DMS114 treated with DMSO at 0.1 percent for 48 hours (cell line): ENCODE data around the gene GNAT3.

Source experiments
- DNase-seq: peaks from one replicate; lab custom pipeline; 2025; ENCODE audit not compliant: unreplicated experiment; lab: John Stamatoyannopoulos, UW

GNAT3 gene

DNA sequence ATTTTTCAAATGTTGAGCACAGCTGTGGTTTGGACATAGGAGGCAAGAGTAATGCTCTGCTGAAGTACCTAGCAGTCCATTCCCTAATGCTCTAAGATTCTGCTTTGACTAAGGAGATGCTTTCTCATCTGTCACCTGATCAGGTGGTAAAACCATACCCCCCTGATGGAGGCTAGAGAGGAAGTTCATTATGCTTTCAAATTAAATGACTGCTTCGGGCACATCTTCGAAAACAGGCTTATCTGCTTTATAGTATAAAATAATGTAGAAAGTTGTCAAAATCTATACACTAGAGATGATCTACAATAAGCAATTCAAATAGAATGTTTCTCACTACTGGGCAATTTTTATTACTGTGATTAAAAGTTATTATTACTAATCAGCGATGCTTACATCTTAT lies at the start of gene GNAT3:
Gene GNAT3 (minus strand): TSS at position 101 of the 400 bp plus-strand sequence. CDS start 138 bp downstream, outside the sequence.
- DNase-seq: no peak

DNA sequence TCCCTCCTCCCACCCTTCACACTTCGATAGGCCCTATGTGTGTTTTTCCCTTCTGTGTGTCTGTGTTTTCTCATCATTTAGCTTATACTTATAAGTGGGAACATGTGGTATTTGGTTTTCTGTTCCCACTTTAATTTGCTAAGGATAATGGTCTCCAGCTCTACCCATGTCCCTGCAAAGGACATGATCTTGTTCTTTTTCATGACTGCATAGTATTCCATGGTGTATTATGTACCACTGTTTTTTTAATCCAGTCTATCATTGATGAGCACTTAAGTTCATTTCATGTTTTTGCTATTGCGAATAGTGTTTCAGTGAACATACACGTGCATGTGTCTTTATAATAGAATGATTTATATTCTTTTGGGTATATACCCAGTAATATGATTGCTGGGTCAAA lies 46.3 kb upstream of the GNAT3 start:
- no peak for DNase-seq

DNA sequence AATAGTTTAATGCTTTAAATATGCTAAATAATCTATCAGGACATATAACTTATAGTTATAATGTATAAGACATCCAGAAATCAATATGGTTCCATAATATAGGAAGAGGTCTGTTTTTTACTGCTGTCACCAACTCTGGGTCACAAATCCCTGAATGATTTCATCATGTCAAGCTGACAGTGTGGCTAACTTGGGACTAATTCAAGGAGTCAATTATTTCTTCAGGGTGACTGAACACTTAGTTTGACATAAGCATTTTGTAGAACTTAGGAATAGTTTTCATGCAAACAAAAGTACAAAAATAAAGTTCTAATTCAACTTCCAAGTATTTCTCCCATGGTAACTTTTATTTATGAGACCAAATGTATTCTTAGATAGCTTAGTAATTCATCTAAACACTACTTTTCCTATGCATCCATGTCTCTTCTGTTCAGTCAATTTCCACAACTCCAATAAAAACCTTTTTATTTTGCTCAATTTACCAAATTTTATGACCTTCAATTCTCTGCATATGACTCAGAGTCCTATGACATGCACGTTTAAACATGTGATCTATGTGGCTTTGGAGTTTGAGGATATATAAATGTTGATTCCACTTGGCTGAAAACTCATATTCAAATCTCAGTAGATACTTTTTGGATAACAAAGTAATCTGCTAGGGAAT lies 40.3 kb upstream of the GNAT3 start:
- DNase-seq: no peak

DNA sequence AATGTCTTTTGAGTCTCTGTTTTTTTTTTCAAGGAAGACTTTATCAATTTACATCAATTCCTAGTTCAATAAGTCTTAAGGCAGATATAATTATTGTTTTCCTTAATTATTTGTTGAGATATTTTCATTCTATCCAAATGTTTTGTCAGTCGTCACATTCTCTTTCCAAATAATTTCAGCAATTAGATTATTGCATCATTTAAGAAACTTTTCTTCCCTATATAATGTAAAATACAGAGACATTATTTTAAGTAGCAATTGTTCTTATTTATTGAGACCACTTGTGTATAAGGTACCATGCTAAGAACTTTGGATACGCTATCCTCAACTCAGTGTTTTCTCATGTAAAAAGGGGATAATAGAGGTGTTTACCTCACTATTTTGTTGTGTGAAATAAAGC lies 38.1 kb upstream of the GNAT3 start:
- no peak for DNase-seq

DNA sequence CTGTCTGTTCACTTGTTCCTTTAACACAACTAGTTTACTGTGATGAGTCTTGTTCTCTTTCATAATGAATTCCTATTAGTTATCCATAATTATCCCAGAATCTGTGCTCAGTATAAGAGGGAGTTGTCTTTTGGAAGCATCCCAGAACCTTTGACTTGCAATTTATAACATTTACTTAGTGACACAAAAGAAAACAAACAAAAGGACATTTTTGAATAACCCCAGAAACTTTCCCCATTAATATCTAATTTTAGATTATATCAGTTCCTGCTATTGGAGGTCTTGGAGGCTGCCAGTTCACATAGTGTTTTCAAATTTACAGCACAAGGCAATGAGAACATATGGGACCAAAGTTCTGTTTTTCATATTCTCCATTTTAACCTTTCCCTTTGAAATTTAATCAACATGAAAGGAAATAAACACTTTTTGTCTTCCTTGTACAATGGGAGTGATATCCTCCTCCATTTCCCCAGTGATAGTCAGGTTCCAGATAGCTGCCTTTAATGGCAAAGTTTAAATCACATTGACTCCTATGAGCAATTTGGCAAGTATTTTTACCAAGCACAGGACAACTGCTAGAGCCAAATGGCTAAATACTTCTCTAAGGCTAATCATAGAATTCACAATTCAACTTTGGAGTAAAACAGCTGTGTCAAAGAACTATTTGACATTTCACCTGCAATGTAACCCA lies 37.1 kb upstream of the GNAT3 start:
- no peak for DNase-seq

DNA sequence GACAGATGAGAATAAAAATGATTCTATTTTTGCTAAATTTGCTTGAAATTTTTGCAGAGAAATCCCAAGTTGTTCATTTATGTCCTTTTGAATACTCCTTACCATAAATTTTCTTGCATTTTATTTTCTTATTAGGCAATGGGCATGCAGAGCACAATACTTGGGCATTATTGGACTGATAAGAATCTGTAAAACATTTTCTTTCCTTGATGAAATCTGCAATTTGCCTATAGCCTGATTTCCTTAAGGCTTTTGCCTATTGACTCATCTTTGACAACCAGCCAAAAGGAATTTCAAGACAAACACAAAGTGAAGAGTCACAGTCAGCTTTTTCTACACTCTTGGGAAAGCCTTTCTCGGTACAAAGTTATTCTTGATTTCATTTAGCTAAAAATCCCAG lies 30.5 kb upstream of the GNAT3 start:
- no peak for DNase-seq

DNA sequence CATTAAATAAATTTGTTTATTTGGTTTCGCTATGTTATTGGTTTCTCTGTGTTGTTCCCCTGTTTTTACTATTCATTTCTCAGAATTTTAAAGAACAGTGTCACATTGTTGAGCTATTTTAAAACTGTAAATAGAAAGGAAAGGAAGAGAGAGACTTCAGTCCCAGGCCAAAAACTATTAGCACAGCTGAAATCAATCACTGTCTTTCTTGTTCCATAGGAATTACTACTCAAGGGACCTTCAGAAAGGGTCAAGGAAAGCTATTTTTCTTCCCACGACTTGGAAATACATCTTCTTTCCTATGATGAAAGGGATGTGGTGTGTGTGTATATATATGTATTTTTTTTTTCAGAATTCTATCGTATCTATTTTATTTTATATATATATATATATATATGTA lies 29.0 kb upstream of the GNAT3 start:
- no peak for DNase-seq

DNA sequence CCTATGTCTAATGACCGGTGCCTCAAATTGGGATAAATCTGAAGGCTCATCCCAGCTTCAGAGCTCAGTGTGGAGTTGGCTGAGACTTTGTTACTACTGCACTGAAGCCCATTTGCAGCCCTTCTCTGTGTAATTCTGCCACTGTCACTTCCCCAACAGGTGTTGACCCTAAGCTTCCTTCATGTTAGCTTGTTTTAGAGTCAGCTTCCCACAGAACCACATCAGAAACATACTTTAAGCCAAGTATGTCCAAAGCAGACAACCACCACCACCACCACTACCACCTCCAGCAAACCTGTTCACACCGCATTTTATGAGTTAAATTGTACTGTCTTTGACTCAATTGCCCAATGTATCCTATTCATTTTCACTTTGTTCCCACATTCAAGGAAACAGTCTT lies 25.2 kb upstream of the GNAT3 start:
- DNase-seq: no peak

DNA sequence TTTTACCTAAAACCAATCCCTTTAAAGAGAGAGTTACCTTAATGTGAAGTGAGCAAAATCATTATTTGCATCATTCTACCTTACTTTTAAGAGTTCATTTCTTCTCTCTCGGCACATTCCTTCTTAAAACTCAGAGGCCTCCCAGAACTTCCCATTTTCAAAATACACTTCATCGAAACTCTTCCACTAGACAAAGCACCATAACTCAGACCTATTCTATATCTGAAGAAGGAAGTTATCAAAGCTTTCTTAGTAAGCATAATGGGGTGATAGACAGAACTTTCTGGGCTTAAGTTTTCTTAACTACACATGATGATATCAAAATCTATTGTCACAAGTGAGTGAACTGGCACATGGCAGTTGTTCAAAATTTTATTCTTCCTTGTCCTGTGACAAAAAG lies 24.6 kb upstream of the GNAT3 start:
- DNase-seq: no peak

DNA sequence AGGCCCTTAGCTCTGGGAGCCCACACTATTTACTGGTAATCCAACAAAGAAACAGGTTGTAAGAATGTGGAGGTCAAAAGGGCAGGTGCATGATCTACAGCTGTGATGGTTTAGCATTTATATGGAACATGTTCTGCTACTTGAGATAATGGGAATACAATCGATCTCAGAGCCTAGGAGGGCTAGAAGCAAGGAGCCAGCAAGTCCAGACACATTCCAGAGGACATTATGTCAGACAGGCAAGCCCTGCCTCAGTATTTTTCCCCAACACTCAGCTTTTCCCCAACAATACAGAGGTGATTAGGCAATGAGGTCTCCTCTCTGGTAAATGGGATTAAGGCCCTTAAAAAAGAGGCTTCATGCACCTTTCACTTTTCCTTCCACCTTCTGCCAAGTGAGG lies 21.4 kb upstream of the GNAT3 start:
- no peak for DNase-seq

DNA sequence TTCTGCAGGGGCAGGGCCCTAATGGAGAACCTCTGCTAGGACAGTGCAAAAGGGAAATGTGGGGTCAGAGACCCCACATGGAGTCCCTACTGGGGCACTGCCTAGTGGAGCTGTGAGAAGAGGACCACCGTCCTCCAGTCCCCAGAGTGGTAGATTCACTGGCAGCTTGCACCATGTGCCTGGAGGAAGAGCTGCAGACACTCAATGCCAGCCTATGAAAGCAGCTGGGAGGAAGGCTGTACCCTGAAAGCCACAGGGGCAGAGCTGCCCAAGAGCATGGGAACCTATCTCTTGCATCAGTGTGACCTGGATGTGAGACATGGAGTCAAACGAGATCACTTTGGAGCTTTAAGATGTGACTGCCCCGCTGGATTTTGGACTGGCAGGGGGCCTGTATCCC lies 20.3 kb upstream of the GNAT3 start:
- DNase-seq: no peak

DNA sequence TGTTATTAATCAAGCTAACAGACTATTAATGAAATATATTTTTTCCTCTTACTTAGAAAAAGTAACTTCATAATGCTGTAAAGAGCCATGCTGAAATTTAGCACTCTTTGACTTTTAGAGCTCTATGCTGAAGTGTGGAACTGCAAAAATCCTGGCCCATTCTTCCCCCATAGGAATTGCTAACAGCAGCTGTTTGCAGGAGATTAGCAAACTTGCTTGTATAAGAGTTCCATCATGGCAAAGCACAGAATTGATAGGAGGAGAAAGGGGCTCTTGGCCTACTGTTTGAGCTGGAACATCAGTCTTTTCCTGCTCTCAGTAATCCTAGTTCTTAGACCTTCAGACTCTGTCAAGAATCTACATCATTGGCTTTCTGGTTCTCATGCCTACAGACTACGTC lies 18.3 kb upstream of the GNAT3 start:
- DNase-seq: no peak

DNA sequence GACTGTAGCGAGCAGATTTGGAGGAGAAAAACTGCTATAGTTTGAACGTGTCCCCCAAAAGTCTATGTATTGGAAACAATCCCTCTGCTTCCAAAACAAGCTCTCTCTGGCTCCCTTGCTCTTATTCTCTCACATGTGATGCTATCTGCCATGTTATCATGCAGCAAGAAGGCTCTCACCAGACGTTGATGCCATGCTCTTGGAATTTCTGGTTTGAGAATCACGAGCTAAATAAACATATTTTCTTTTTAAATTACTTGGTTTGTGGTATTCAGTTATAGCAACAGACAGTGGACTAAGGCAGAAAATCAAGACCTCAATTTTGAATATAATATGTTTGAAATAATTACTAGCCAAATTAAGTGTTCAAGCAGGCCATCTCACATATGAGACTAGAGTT lies 17.5 kb upstream of the GNAT3 start:
- DNase-seq: no peak

DNA sequence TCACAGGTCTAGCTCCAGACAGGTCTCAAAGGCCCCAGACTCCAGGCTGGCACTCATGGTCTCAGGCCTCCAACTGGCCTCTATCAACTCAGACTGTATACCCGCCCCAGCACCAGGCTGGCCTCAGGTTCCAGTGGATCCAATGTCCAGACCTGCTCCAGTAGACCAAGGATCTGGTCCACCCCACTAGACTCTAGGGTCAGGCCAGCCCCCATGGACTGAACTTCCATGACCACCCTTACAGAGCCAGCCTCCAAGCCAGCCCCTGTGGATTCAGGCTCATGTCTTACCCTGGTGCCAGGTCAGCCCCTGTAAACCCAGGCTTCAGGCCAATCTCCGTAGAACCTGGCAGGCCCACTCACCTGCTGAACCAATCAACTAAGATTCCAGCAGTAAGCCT lies 16.8 kb upstream of the GNAT3 start:
- no peak for DNase-seq

DNA sequence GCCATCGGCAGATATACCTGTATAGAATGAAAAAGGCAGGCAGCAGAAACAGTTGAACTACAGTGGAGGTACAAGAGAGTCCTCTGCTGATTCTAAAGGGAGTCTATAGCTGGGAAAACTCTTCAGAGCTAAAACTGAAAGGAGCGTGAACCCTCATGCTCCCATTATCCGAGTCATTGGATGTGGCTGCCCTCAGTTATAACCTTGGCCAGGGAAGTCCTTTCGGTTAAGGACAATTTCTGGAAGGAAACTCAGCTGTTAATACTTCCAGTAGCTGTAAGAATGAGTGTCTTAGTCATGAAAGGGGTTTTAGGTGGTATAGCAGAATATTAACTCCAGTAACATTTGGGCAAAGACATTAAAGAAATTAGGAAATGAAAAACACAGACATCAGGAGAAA lies 14.6 kb upstream of the GNAT3 start:
- DNase-seq: no peak

DNA sequence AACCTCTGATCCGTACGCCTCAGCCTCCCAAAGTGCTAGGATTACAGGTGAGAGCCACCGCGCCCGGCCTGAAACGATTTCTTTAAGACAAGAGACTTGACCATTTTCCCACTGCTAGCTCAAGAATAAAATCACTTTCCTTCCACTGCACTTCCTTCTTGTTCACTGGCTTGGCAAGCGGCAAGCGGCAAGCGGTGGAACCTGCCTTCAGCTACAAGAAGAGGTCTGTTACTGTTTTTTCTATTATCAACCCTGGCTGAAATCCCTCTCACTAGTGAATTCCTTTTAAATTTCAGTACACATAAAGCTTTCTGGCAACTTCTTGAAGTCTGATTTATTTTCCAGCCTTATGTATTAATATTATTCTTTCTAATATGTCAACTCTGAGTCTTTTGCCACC lies 12.8 kb upstream of the GNAT3 start:
- no peak for DNase-seq

DNA sequence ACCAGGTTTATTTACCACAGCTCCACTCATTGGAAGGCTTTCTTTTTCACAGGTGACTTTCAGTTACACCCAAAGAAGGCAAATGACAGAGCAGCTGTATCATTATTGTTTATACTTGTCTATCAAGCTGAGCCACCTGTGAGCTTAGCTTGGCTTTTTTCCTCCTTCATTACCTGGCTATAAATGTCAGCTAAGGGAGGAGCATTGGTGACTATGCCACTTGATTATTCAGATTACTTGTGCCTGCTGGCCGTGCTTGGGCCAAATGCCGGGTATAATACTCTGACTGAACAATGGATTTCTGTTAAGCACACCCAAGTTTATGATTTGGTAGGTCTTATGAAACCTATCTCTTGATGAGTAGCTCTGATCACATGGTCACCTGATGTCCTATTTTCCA lies 9.9 kb upstream of the GNAT3 start:
- DNase-seq: no peak

DNA sequence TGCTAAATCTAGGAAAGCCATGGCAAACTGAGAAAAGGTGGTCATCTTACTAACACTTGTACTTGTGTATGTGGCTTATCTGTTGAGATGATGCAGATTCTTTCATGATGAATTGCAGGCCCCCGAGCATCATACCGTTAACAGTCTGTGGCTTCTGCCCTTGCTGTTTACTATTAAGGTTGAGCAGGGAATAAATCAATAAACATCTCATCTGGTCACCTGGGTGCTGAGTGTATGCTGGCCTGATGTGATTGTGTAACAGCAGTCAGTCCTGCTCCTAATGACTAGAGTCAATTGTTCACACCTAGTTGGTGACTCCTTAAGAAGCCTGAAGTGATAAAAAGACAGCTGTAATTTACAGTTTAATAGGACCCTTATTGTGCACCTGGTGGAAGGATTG lies 8.3 kb upstream of the GNAT3 start:
- DNase-seq: no peak

DNA sequence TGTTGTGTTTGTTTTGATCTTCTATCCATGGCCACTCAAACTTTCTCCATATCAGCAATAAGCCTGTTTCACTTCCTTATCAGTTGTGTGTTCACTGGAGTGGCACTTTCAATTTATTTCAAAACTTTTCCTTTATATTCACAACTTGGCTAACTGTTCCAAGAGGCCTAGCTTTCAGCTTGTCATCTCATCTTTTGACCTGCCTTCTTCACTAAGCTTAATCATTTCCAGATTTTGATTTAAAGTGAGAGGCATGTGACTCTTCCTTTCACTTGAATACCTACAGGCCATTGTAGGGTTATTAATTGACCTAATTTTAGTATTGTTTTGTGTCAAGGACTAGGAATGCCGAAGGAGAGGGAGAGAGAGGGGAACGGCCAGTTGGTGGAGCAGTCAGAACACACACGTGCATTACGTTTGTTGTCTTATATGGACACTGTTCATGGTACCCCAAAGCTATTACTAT lies 5.5 kb upstream of the GNAT3 start:
- DNase-seq: no peak

DNA sequence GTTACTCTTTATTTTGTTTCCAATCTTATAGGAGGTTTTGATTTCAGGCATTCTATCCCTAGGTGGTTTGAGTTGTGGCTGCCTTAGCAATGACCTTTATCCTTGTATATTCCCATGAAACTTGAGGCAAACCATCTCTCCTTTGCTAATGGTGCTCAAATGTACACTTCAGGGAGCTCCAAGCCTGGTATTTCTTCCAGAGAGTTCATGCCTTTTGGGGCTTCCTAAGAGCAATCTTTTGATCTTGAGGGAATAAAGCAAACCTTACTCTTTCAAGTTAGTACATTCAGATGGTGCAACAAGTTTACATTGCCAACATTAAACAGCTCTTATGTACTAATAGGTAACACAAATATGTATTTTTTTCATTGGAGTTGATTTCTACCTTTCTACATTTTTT lies 3.4 kb upstream of the GNAT3 start:
- DNase-seq: no peak

DNA sequence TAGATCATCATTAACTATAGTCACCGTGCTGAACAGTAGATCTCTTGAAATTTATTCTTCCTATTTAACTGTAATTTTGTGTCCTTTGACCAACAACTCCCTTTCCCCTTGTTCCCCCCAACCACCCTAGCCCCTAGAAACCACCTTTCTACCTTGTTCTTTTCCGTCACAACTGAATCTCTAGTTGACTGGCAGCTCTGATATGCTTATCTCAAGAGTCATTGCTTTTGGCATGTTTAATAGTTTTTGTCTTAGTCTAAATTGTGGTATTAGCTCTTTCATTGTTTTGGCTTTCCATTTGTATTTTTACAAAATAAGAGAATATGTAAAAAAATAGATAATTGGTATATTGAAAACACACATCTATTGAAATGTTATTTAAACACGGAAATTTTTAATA lies 1.8 kb downstream of the GNAT3 start:
- DNase-seq: no peak

DNA sequence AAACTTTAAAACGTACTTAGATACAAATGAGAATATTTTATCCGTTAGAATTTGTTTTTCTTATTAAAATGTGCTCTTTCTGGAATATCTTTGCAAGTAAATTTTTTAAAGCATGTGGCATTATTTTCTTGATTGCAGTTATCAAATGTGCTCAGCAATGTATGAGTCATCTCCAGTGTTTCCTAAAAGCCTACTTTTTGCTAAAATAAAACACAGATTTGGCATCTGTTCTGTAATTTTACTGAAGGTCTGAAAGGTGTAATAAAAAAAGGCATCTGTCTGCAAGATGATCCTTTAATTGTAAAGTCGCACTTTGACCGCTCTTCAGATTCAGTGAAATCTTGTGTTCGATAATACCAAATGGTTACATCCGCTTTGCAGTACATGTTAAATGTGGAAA lies 3.4 kb downstream of the GNAT3 start:
- DNase-seq: no peak

DNA sequence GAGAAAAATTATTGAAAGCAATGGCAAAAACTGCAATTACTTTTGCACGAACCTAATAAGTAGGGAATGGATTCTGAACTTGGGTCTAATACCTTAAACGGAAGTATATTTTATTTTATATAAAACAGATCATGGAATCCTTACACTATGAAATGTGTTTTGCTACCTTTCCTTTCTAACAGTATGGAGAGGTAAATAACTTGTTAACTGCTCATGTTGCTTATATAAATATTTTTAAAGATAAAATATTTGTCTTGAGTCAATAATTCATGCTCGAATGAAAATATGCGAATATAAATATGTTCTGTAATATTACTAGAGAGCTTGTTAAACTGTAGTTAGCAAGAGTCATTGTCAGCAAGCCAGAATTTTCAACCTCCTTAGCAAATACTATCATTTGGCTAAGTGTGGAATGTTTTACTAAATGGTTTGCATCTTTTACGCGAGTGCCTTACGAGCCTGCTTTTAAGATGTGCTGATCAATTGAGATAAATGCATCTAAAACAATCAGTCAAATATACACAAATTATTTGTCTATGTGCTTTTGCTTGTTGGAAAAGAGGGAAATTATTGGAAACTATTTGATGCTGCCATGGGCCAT lies 5.9 kb downstream of the GNAT3 start:
- DNase-seq: no peak
